Esophagus muscularis mucosa (tissue), 3 donors: ENCODE data around the gene UTP18.

Experiments
- CTCF ChIP-seq, 3 experiments: fragments of 200-600 bp in 2 of 3; fragments of 450-650 bp in 1 of 3; sonication (generic) in 2 of 3; IDR thresholded peaks; one replicate each; pipeline ENCODE4 v1.5.1; 2017 to 2019; ENCODE audit warnings: antibody characterized with exemption in 3 of 3, mild to moderate bottlenecking in 2 of 3, moderate library complexity in 1 of 3
- POLR2A ChIP-seq: fragments of 450-650 bp; IDR thresholded peaks from one replicate; pipeline ENCODE4 v1.6.1; 2017; ENCODE audit warnings: antibody characterized with exemption, moderate library complexity, mild to moderate bottlenecking, low read depth
- POLR2AphosphoS5 ChIP-seq, 2 donors: sonication (generic); formaldehyde crosslinking; IDR thresholded peaks; one replicate each; pipeline ENCODE4 v1.6.1; 2017; ENCODE audit warnings: antibody characterized with exemption in 2 of 2

DNA sequence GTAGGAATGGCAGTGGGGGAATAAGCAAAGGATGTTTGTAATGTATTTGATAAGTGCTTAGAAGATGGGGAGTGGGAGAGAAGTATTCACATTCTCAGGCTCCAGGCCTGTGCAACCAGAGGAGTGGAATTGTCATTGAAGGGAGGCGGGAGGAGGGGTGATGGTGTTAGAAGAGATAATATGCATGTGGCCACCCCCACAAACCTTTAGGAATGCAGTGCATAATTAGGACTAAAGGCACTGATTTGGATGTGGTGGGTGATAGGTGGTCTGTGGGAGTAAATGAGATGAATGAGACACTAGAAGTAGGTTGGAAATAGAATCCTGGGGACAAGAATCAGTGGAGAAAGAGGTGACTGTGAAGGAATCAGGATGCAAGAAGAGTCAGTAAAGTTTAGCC is 27.1 kb downstream of the UTP18 start:
- TF ChIP-seq POLR2A (no peak), CTCF (IDR thresholded peaks at IDR 0.05) (no peak), POLR2AphosphoS5 (IDR thresholded peaks at IDR 0.05) (no peak)
